Epithelial cell of proximal tubule (primary cell): ENCODE data around the gene TMEM233. TPM values are rescaled to one million over a fixed set of nuclear protein-coding genes. Genes with fewer than 3 reads are reported as not detected.
"Not testable (repeated sequence)": the region's sequence is repeated elsewhere in the genome, so short reads cannot be mapped to it uniquely, and the experiment has no call there.

Experiments used
- DNase-seq: peaks from one replicate; pipeline ENCODE4 v3.0.0-alpha.2; 2011; ENCODE audit warnings: low read depth
- H3K4me3 ChIP-seq: 2 replicates; pipeline ENCODE4 v1.5.1; 2011; ENCODE audit warnings: low read depth, mild to moderate bottlenecking, low read length
- total RNA-seq: library from RNA; depleted of rRNA; stranded (reverse); fragments of >200 nt; gene quantifications from 2 replicates; pipeline ENCODE4 v1.2.3, GENCODE V29; 2015
- TF ChIP-seq, protein P1 (sequence below): conservative IDR thresholded peaks from 2 replicates; pipeline ENCODE4 v1.5.1; 2012; ENCODE audit warnings: low read depth, mild to moderate bottlenecking, low read length

TMEM233 gene
- total RNA-seq, 1 donor from 2014 or later: 0.17 TPM

DNA sequence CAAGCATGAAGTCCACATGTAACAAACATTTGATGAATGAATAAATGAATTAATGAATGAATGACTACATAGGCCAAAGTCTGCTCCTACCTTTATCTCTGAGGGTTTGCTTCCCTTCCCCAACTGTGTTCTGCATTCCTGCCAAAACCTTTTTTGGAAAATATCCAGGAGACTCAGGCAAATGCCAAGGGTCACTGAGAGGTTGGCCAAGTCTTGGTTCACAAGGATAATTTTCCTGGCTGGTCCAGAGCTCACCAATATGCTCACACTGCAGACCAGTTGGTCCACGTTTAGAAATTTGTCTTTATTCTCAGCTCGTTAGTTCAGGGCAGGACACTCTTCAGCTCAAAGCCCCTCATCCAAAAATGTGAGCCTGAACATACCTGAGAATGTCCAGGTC is 10.2 kb downstream of the TMEM233 start:
- TF ChIP-seq, protein P1, sequence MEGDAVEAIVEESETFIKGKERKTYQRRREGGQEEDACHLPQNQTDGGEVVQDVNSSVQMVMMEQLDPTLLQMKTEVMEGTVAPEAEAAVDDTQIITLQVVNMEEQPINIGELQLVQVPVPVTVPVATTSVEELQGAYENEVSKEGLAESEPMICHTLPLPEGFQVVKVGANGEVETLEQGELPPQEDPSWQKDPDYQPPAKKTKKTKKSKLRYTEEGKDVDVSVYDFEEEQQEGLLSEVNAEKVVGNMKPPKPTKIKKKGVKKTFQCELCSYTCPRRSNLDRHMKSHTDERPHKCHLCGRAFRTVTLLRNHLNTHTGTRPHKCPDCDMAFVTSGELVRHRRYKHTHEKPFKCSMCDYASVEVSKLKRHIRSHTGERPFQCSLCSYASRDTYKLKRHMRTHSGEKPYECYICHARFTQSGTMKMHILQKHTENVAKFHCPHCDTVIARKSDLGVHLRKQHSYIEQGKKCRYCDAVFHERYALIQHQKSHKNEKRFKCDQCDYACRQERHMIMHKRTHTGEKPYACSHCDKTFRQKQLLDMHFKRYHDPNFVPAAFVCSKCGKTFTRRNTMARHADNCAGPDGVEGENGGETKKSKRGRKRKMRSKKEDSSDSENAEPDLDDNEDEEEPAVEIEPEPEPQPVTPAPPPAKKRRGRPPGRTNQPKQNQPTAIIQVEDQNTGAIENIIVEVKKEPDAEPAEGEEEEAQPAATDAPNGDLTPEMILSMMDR: no peak
- DNase-seq: no peak
- no peak overlapping the region for H3K4me3 ChIP-seq

DNA sequence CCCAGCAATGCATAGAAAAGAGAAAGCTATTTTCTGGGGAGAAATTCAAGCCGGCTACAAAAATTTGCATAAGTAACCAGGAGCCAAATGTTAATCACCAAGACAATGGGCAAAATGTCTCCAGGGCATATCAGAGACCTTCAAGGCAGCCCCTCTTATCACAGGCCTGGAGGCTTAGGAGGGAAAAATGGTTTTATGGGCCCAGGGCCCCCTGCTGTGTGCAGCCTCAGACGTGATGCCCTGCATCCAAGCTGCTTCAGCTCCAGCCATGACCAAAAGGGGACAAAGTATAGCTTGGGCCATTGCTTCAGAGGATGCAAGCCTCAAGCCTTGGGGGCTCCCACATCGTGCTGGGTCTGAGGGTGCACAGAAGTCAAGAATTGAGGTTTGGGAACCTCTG is 15.8 kb downstream of the TMEM233 start:
- DNase-seq: no peak
- no peak overlapping the region for H3K4me3 ChIP-seq
- TF ChIP-seq, protein P1: no peak

DNA sequence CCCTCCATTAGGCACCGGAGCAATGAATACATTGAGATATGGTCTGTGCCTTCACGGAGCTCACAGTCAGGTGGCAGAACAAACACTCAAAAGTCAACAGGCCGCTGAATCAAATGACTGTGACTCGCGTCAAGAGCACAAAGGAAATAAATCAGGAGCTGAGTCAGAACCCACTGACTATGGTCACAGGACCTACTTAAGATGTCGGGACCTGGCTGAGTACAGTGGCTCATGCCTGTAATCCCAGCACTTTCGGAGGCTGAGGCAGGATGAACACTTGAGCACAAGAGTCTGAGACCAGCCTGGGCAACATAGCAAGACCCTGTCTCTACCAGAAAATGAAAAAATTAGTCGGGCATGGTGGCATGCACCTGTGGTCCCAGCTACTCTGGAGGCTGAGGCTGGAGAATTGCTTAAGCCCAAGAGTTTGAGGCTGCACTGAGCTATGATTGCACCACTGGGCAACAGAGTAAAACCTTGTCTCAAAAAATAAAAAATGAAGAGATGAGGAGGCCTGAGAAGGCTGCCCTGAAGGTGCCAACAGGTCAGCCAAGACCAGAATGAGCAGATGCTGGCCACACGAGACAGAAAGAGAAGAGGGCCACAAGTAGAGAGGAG is 19.9 kb downstream of the TMEM233 start:
- DNase-seq: peak; percentile 87
- no peak overlapping the region for H3K4me3 ChIP-seq
- TF ChIP-seq, protein P1: no peak

DNA sequence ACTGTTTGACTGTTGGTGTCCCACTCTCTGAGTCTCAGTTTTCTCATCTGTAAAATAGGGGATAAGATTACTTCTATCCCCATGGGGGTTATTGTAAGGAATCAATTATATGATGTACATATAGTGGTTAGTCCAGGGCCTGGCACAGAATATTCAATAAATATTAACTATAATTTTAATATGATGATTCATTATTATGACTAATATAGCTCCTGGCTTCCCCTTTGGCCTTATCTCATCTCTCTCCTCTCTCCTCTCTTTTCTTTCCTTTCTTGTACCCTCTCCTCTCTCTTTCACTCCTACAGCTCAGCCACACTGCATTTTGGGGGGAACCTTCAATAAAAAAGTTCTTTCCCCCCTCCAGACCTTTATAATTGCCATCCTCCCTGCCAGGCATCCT is 21.1 kb downstream of the TMEM233 start:
- no peak for DNase-seq
- TF ChIP-seq, protein P1: no peak
- H3K4me3 ChIP-seq: no peak overlapping the region

DNA sequence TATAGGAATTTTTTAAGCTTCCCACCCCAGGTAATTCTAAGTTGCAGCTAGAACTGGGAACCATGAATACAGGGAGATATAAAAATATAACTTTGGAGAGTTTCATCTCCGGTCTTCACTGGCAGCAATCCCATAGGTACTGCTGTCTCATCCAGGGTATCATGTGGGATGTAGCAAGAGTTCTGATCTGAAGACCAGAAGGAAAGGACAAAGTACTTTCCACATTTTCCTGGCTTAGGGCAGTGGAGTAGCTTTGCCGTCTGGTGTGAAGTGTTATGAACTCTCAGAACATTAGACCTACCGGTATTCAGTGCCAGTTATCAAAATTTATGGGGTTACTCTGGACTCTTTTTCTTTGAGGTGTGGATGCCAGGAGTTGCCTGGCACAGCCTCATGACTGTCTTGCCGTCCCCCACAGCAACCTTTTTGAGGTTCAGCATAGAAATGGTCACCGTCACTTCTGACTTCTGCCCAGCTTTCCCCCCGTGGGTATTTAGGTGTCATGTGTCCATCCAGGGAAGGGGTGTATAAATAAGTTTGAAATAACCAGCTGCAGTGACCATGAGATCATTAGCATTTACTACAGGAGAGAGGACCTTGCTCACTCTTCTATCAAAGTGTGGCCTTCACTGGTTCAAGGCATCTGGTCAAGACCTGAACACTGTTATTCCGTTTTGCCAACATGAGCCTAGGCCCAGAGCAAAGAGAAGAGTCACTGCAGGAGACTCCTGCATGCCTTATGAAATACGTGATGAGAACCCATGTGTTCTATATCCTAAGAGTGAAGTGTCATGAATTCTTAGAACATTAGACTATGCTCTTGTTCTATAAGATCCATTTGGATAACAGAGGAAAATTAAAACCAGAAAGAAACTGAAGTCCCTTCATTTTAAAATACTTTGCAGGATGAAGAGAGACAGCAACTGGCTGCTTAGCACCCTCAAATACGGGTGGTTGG is 22.2 kb downstream of the TMEM233 start:
- H3K4me3 ChIP-seq: no peak overlapping the region
- DNase-seq: no peak
- TF ChIP-seq, protein P1: no peak

DNA sequence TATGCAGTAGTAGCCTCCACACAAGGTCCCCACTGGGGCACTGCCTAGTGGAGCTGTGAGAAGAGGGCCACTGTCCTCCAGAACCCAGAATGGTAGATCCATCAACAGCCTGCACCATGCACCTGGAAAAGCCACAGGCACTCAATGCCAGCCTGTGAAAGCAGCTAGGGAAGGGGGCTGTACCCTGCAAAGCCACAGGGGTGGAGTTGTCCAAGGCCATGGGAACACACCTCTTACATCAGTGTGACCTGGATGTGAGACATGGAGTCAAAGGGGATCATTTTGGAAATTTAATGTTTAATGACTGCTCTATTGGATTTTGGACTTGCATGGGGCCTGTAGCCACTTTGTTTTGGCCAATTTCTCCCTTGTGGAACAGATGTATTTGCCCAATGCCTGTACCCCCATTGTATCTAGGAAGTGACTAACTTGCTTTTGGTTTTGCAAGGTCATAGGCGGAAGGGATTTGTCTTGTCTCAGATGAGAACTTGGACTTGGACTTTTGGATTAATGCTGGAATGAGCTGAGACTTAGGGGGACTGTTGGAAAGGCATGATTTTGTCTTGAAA is 24.8 kb downstream of the TMEM233 start:
- not testable (repeated sequence) for DNase-seq, H3K4me3 ChIP-seq

DNA sequence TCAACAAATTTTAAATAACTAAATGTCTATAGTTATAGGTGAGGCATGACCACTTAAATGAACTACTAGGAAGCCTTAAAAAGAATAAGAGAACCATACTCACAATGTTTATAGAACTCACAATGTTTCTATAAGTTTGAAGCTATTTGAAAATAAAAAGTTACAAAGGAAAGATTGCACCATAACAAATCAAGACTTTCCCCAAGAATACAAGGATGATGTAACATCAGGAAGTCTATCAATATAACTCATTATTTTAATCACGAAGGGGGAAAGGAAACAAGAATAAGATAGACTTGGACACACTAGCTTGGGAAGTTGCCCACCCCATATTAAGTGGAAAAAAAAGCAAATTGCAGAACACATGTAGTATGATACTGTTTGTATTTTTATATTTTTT is 26.9 kb downstream of the TMEM233 start:
- DNase-seq: no peak
- TF ChIP-seq, protein P1: no peak
- H3K4me3 ChIP-seq: no peak overlapping the region
